B cell (primary cell): Measurements from ENCODE around the gene ST8SIA5.

ENCODE experiments used
- CTCF ChIP-seq: fragments of 200-600 bp; IDR thresholded peaks from one replicate; pipeline ENCODE4 v1.8.0; 2022; ENCODE audit warnings: antibody characterized with exemption, mild to moderate bottlenecking
- EZH2 ChIP-seq: IDR thresholded peaks from 2 replicates; pipeline ENCODE4 v1.6.1; 2012; ENCODE audit warnings: borderline replicate concordance, low read depth, mild to moderate bottlenecking, moderate library complexity, low read length; ENCODE audit not compliant: insufficient read depth, poor library complexity, severe bottlenecking

DNA sequence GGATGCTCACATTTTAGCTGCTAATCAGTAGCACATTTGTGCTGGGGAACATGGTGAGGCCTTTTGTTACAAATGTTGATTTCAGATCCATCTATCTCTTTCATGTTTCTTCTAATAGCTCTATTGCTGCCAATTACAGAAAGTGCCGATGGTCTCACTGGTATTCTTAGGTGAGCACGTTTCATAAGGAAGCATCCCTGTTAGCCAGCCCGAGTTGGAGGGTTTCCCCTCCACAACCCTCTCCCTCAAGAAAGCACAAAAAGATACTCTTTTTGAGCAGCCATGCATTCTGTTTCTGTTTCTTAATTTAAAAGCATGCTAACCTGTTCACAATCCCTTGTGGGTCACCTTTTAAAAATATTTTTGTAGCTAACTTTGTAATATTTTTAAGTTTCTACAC lies 30.8 kb upstream of the ST8SIA5 start:
- no peak for TF ChIP-seq EZH2
- no peak for TF ChIP-seq CTCF
